ENCODE results near the gene MYO5B. TPM values are rescaled to one million over a fixed set of nuclear protein-coding genes. Genes with fewer than 3 reads are reported as not detected.
A peak's percentile ranks its signal among the peaks of the same experiment; 100 is the strongest.

Gene MYO5B
- total RNA-seq, 2 experiments from 2014 or later: not detected

GRCh38 chr18:49832221-49832647 lies 362.7 kb downstream of the MYO5B start:
- POLR2A ChIA-PET: no interaction called here
- peaks cover 0 to 3% of the 10 kb centered on the region in 2 experiments for H3K9me3 ChIP-seq (ENCODE audit: control insufficient read depth in 1 of 2, insufficient read depth in 1 of 2, low read length in 2 of 2)
- ATAC-seq (ENCODE audit: poor library complexity) (no peak), DNase-seq (no peak)
- no peak overlapping the region for H3K27ac Mint-ChIP-seq
- intact Hi-C loops (cut with DNase I, micrococcal nuclease): no loop called here
- CTCF ChIA-PET: no interaction called here
- no peak for TF ChIP-seq CTCF (IDR thresholded peaks at IDR 0.05)
- H3K27me3 Mint-ChIP-seq: no peaks in the 10 kb centered on the region
- no peak overlapping the region for H3K4me3 ChIP-seq (ENCODE audit: low read length)
- peaks cover 5% of the 10 kb centered on the region for H3K9me3 Mint-ChIP-seq
- no peaks in the 10 kb centered on the region for H3K36me3 Mint-ChIP-seq (ENCODE audit: low read depth)
- H3K27me3 ChIP-seq (ENCODE audit: control insufficient read depth in 1 of 2, insufficient read depth in 2 of 2, low read length in 2 of 2): no peaks in the 10 kb centered on the region
- H3K4me1 Mint-ChIP-seq (ENCODE audit: low read depth): no peaks in the 10 kb centered on the region
- H3K4me3 Mint-ChIP-seq: no peak overlapping the region
- H3K4me1 ChIP-seq (ENCODE audit: insufficient read depth, low read length): no peaks in the 10 kb centered on the region
- H3K36me3 ChIP-seq (ENCODE audit: insufficient read depth, low read length): no peaks in the 10 kb centered on the region
- no peak overlapping the region for H3K27ac ChIP-seq (ENCODE audit: low read depth in 1 of 2, low read length in 2 of 2)

GRCh38 chr18:49827996-49828395 lies 367.0 kb downstream of the MYO5B start:
- CTCF ChIA-PET: no interaction called here
- ATAC-seq (ENCODE audit: poor library complexity): no peak
- POLR2A ChIA-PET: no interaction called here
- Histone ChIP-seq H3K9me3 (ENCODE audit: control insufficient read depth in 1 of 2, insufficient read depth in 1 of 2, low read length in 2 of 2) (peaks cover 0 to 8% of the 10 kb centered on the region in 2 experiments), H3K27me3 (ENCODE audit: control insufficient read depth in 1 of 2, insufficient read depth in 2 of 2, low read length in 2 of 2) (no peaks in the 10 kb centered on the region), H3K4me1 (ENCODE audit: insufficient read depth, low read length) (no peaks in the 10 kb centered on the region), H3K4me3 (ENCODE audit: low read length) (no peak overlapping the region), H3K36me3 (ENCODE audit: insufficient read depth, low read length) (no peaks in the 10 kb centered on the region), H3K27ac (ENCODE audit: low read depth in 1 of 2, low read length in 2 of 2) (no peak overlapping the region)
- H3K36me3 Mint-ChIP-seq (ENCODE audit: low read depth): peaks cover 5% of the 10 kb centered on the region
- no peaks in the 10 kb centered on the region for H3K4me1 Mint-ChIP-seq (ENCODE audit: low read depth)
- TF ChIP-seq CTCF (IDR thresholded peaks at IDR 0.05): no peak
- no peak overlapping the region for H3K27ac Mint-ChIP-seq
- no peaks in the 10 kb centered on the region for H3K27me3 Mint-ChIP-seq
- peaks cover 11% of the 10 kb centered on the region for H3K9me3 Mint-ChIP-seq
- DNase-seq: no peak
- H3K4me3 Mint-ChIP-seq: no peak overlapping the region
- intact Hi-C loops (cut with DNase I, micrococcal nuclease): no loop called here

GRCh38 chr18:49819823-49820671 lies 374.9 kb downstream of the MYO5B start:
- Mint-ChIP-seq H3K4me3 (peak overlapping the region; percentile 81), H3K36me3 (ENCODE audit: low read depth) (peaks cover 5% of the 10 kb centered on the region), H3K9me3 (no peaks in the 10 kb centered on the region), H3K27ac (peak overlapping the region; percentile 84), H3K4me1 (ENCODE audit: low read depth) (peaks cover 62% of the 10 kb centered on the region), H3K27me3 (no peaks in the 10 kb centered on the region)
- Histone ChIP-seq H3K4me1 (ENCODE audit: insufficient read depth, low read length) (peaks cover 40% of the 10 kb centered on the region), H3K27me3 (ENCODE audit: control insufficient read depth in 1 of 2, insufficient read depth in 2 of 2, low read length in 2 of 2) (no peaks in the 10 kb centered on the region), H3K4me3 (ENCODE audit: low read length) (peak overlapping the region; percentile 17), H3K27ac (ENCODE audit: low read depth in 1 of 2, low read length in 2 of 2) (peak overlapping the region; percentile 27 to 61), H3K9me3 (ENCODE audit: control insufficient read depth in 1 of 2, insufficient read depth in 1 of 2, low read length in 2 of 2) (no peaks in the 10 kb centered on the region), H3K36me3 (ENCODE audit: insufficient read depth, low read length) (no peaks in the 10 kb centered on the region)
- ChIA-PET POLR2A (interaction anchor here (0.6 to 1.4 kb wide), 6 partner anchors 9 to 68 kb away, joined by 3 to 5 read pairs (median 3); no protein-coding TSS in a partner anchor), CTCF (no interaction called here)
- intact Hi-C loops (cut with DNase I, micrococcal nuclease): loop anchor here in 1 of 2 experiments (5.0 to 10.0 kb wide), 3 partner anchors 333 to 875 kb away; partner anchors contain the start of genes C18orf32, CXXC1 and MBD1
- TF ChIP-seq CTCF (IDR thresholded peaks at IDR 0.05): no peak
- peak in 13 of 14 experiments; percentile 10 to 88 (median 39) for DNase-seq
- ATAC-seq (ENCODE audit: poor library complexity): peak; percentile 90
